Activated CD8-positive, alpha-beta memory T cell treated with anti-CD3 and anti-CD28 coated beads, Interleukin-2, amount 50 U/mL, for 1 hour (primary cell): ENCODE data around the gene ELP2.

Experiments
- DNase-seq: peaks from one replicate; pipeline ENCODE4 v3.0.0-alpha.2; 2020; ENCODE audit errors: extremely low read depth

ELP2 gene

GRCh38 chr18:36124841-36125240, 4.9 kb upstream of the ELP2 start:
- no peak for DNase-seq

- DNase-seq = no peak
Measured at GRCh38 chr18:36126668-36127067, 3.0 kb upstream of the ELP2 start.

- no peak for DNase-seq
Measured at GRCh38 chr18:36127836-36128529, 1.7 kb upstream of the ELP2 start.

GRCh38 chr18:36128530-36128870, 1.2 kb upstream of the ELP2 start:
- DNase-seq = no peak

- DNase-seq = peak; percentile 4
Measured at GRCh38 chr18:36128907-36129299, 796 bp upstream of the ELP2 start.

GRCh38 chr18:36130039-36130831, 536 bp downstream of the ELP2 start:
- DNase-seq = no peak

GRCh38 chr18:36130883-36131653, 1.4 kb downstream of the ELP2 start:
- DNase-seq = no peak

- no peak for DNase-seq
Measured at GRCh38 chr18:36131692-36132483, 2.2 kb downstream of the ELP2 start.

GRCh38 chr18:36132756-36133155, 3.1 kb downstream of the ELP2 start:
- DNase-seq = no peak

- no peak for DNase-seq
Measured at GRCh38 chr18:36135264-36135663, 5.6 kb downstream of the ELP2 start.

- DNase-seq = no peak
Measured at GRCh38 chr18:36139245-36139644, 9.5 kb downstream of the ELP2 start.

GRCh38 chr18:36141576-36141975, 11.9 kb downstream of the ELP2 start:
- no peak for DNase-seq

- DNase-seq = no peak
Measured at GRCh38 chr18:36142751-36143150, 13.1 kb downstream of the ELP2 start.

- DNase-seq = no peak
Measured at GRCh38 chr18:36143391-36143790, 13.7 kb downstream of the ELP2 start.

GRCh38 chr18:36149514-36150289, 20.0 kb downstream of the ELP2 start:
- DNase-seq = no peak

GRCh38 chr18:36152781-36153180, 23.1 kb downstream of the ELP2 start:
- no peak for DNase-seq

- DNase-seq = no peak
Measured at GRCh38 chr18:36153203-36153602, 23.5 kb downstream of the ELP2 start.

- DNase-seq = no peak
Measured at GRCh38 chr18:36153771-36154170, 24.1 kb downstream of the ELP2 start.

GRCh38 chr18:36155851-36156757, 26.4 kb downstream of the ELP2 start:
- DNase-seq = no peak

- DNase-seq = no peak
Measured at GRCh38 chr18:36157441-36157840, 27.7 kb downstream of the ELP2 start.
